ENCODE results near the gene NDUFB11.

The NDUFB11 gene

DNA sequence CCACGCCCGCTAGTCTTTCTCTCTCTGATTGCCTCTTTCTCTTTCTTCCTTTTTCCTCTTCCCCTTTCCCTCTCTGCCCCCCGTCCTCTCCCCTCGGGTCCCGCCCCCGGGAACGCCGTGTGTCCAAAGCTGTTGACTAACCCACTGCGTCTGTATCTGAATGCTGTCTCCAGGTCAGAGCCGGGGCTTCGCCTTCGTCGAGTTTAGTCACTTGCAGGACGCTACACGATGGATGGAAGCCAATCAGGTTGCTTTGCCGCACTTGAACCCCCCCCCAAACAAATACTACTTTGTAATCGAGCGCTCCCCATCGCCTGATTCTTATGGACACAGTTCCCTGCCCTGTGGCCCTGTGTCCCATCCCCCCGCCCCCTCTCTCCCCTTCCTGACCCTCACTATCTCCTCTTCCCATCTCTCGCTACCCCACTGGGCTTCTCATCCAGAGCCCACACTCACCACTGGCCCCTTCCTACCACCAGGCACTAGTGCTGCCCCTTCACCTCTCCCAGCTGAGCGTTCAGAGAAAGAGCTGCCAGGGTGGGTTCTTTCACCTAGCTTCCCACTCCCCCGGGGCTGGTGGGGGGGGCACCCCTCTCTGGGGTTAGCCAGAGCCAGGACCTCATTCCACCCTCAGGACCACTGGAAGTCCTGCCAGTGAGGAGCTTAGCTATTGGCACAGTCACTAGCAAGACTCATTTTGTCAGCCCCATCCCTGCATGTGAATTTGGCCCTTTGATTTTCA, 30.5 kb upstream of the NDUFB11 start:
- Histone ChIP-seq H3K27ac (no peak overlapping the region), H3K4me3 (no peak overlapping the region)
- no peak for DNase-seq (ENCODE audit: low spot score)
- no peak for TF ChIP-seq CTCF (IDR thresholded peaks at IDR 0.05)

DNA sequence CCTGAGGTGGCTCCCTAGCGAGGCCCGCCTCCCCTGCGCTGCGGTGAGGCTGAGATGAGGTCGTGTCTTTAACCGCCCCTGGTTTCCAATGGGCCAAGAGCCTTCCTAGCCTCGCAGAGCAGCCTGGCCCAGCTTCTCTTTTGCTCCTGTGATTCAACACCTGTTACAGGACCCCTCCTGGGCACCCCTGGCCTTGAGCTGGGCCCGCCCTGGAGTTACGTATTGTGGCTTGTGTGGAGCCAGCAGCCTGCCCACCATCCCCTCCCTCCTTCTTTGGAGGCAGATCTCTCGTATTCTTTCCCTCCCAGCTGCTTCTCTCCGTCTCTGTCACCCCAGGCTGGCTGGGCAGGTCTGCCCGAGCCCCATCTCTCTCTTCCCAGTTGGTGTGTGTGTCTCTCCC, 29.9 kb upstream of the NDUFB11 start:
- Histone ChIP-seq H3K4me3 (no peak overlapping the region), H3K27ac (no peak overlapping the region)
- DNase-seq (ENCODE audit: low spot score), result no peak
- TF ChIP-seq CTCF (IDR thresholded peaks at IDR 0.05), result no peak

DNA sequence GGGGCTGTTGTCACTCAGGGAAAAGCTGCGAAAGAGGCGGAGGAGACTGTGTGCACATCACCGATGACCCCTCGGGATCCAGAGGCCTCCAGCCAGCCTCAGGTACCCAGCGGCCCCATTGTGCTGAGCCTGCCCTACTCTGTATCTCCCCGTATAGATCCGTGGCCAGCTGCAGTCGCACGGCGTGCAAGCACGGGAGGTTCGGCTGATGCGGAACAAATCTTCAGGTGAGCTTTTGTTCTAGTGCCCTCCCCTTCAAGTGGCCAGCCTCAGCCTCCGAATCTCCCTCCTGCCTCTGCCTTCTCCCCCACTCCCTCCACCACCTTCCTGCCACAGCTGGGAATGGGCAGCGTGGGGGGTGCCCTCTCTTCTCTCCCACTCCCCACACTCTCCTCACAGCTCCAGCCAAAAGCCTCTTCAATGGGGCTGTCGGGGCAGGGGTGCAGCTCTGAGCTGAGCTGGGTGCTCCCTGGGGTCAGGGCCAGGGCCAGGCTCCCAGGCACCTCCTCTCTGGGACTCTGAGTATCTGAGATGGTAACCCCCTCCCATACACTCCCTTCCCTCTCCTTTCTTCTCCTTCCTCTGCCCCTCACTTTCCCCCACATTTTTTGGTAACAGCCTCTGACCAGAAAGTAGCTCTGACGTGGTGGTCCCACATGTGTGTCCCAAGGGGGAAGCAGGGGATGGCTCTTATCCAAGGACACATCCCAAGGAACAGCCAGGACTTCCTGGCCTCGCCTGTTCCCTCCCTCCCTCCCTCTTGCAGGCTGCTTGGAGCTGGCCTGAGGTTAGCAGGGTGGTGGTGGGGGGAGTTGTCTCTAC, 28.7 kb upstream of the NDUFB11 start:
- no peak for DNase-seq (ENCODE audit: low spot score)
- TF ChIP-seq CTCF (IDR thresholded peaks at IDR 0.05), result no peak
- Histone ChIP-seq H3K4me3 (no peak overlapping the region), H3K27ac (no peak overlapping the region)

DNA sequence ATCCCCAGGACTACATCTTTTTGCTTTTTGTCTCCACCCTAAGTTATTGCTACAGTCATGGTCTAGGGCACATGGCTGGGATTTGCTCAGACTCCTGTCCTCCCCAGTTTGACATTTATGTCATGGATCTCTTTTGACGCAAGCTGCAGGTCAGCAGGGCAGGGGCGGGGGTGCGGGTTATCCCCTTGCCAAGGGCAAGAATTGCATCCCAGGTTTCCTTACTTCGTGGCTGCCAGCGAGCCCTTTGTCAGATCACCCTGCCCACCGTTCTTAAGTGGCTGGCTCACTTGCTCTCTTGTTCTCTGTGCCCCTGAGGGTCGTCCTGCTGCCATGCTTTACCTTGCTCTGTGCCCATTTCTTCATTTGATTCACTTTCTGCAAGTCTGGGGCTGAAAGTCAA, 28.0 kb upstream of the NDUFB11 start:
- Histone ChIP-seq H3K27ac (no peak overlapping the region), H3K4me3 (no peak overlapping the region)
- no peak for DNase-seq (ENCODE audit: low spot score)
- no peak for TF ChIP-seq CTCF (IDR thresholded peaks at IDR 0.05)

DNA sequence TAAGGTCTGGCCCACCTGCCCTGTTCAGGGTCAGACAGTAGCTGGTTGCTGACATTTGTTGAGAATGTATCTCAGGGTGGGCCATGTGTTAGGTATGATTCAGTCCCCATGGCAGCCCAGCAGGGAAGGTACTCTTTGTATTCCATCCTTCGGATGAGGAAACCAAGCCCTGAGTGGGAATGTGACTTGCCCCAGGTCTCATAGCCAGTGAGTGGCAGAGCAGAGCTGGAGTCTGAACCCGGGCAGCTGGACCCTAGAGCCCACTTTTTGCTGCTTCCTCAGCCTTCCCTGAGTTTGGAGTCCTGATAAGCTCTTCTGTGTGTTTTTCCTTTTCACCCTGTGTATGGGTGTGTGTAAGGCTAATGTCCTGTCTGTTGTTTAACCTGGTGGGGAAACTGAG, 27.5 kb upstream of the NDUFB11 start:
- TF ChIP-seq CTCF (IDR thresholded peaks at IDR 0.05), result no peak
- no peak for DNase-seq (ENCODE audit: low spot score)
- Histone ChIP-seq H3K4me3 (no peak overlapping the region), H3K27ac (no peak overlapping the region)

DNA sequence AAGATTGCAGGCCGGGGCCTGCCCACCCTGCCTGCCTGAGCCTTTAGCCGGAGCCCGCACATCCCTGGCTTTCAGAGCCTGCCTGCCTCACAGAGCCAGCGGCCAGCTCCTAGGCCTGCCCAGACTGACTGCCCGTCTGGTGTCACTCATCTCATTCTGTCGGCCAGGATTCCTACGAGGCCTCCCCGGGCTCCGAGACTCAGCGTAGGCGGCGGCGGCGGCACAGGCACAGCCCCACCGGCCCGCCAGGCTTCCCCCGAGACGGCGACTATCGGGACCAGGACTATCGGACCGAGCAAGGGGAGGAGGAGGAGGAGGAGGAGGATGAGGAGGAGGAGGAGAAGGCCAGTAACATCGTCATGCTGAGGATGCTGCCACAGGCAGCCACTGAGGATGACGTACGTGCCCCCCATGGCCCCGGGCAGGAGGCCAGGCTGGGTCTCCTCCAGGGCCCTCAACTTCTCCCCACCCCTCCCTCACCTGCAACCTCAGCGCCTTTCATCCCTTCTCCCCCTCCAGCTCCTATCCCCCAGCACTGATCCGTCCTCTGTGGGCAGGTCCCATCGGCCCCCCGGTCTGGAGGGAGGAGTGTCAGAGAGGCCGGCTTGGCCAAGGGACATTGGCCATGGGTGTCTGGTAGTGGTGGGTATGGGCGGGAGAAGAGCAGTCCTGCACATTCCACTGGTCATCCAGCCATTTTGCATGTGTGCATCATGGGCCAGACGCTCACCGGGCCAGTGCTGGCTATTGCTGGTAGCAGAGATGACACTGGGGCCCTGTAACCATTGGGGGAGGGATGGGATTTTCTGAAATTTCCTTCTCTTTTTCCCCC, 26.6 kb upstream of the NDUFB11 start:
- Histone ChIP-seq H3K4me3 (no peak overlapping the region), H3K27ac (no peak overlapping the region)
- DNase-seq (ENCODE audit: low spot score), result no peak
- no peak for TF ChIP-seq CTCF (IDR thresholded peaks at IDR 0.05)
